SU-DHL-6 (cell line): Measurements from ENCODE around the gene SSR4.

Source experiments
- CTCF ChIP-seq: fragments of 200-600 bp; sonication (generic); IDR thresholded peaks from one replicate; pipeline ENCODE4 v1.5.1; 2017; ENCODE audit warnings: antibody characterized with exemption, mild to moderate bottlenecking, low read length, moderate library complexity; ENCODE audit not compliant: insufficient read depth, poor library complexity, severe bottlenecking
- EZH2phosphoT487 ChIP-seq: fragments of 200-600 bp; sonication (generic), shearing (Covaris generic); conservative IDR thresholded peaks from 2 replicates; pipeline ENCODE4 v1.6.1; 2018; ENCODE audit warnings: mild to moderate bottlenecking, antibody characterized with exemption, low read length, moderate library complexity, mixed read lengths

- TF ChIP-seq CTCF: no peak
- no peak for TF ChIP-seq EZH2phosphoT487
Measured at GRCh38 chrX:153800177-153800722, 5.8 kb downstream of the SSR4 start.
